CD1c-positive myeloid dendritic cell (primary cell): ENCODE measurements around the gene ANXA5.
"Not testable (repeated sequence)": the region's sequence is repeated elsewhere in the genome, so short reads cannot be mapped to it uniquely, and the experiment has no call there.

ENCODE experiments used
- DNase-seq: peaks from one replicate; pipeline ENCODE4 v3.0.0-alpha.2; 2016; ENCODE audit errors: extremely low spot score

The ANXA5 gene

GRCh38 chr4:121696581-121697461 is at the start of gene ANXA5:
ANXA5 (minus strand) TSS chr4:121696980; CDS start chr4:121696589, 391 bp downstream.
- DNase-seq, result peak; percentile 97

- DNase-seq, result no peak
Observed at GRCh38 chr4:121742794-121743193, 46.0 kb upstream of the ANXA5 start.

- no peak for DNase-seq
Observed at GRCh38 chr4:121741751-121742150, 45.0 kb upstream of the ANXA5 start.

- no peak for DNase-seq
Observed at GRCh38 chr4:121740796-121741409, 44.1 kb upstream of the ANXA5 start.

- DNase-seq, result no peak
Observed at GRCh38 chr4:121739575-121739974, 42.8 kb upstream of the ANXA5 start.

- DNase-seq, result no peak
Observed at GRCh38 chr4:121738780-121739535, 42.2 kb upstream of the ANXA5 start.

GRCh38 chr4:121737846-121738554 is 41.2 kb upstream of the ANXA5 start:
- DNase-seq, result no peak

GRCh38 chr4:121736735-121737351 is 40.1 kb upstream of the ANXA5 start:
- peak; percentile 58 for DNase-seq

GRCh38 chr4:121734571-121734970 is 37.8 kb upstream of the ANXA5 start:
- DNase-seq, result no peak

GRCh38 chr4:121733942-121734341 is 37.2 kb upstream of the ANXA5 start:
- DNase-seq, result no peak

GRCh38 chr4:121729753-121730152 is 33.0 kb upstream of the ANXA5 start:
- not testable (repeated sequence) for DNase-seq

GRCh38 chr4:121728798-121729226 is 32.0 kb upstream of the ANXA5 start:
- no peak for DNase-seq

- no peak for DNase-seq
Observed at GRCh38 chr4:121728066-121728465, 31.3 kb upstream of the ANXA5 start.

GRCh38 chr4:121726642-121727268 is 30.0 kb upstream of the ANXA5 start:
- peak; percentile 70 for DNase-seq

- no peak for DNase-seq
Observed at GRCh38 chr4:121724671-121725070, 27.9 kb upstream of the ANXA5 start.

GRCh38 chr4:121721700-121722099 is 24.9 kb upstream of the ANXA5 start:
- DNase-seq, result no peak

GRCh38 chr4:121720109-121720508 is 23.3 kb upstream of the ANXA5 start:
- no peak for DNase-seq

GRCh38 chr4:121717680-121718237 is 21.0 kb upstream of the ANXA5 start:
- no peak for DNase-seq

- no peak for DNase-seq
Observed at GRCh38 chr4:121714548-121714947, 17.8 kb upstream of the ANXA5 start.

- no peak for DNase-seq
Observed at GRCh38 chr4:121712783-121713182, 16.0 kb upstream of the ANXA5 start.
